Measurements from ENCODE around the gene RPS28.
A peak's percentile ranks its signal among the peaks of the same experiment; 100 is the strongest.

RPS28 gene

GRCh38 chr19:8319807-8320520 lies 1.3 kb upstream of the RPS28 start:
- no peak for DNase-seq

GRCh38 chr19:8320564-8321066 lies 681 bp upstream of the RPS28 start:
- DNase-seq, result peak in 3 of 56 donors; percentile 34 to 51 (median 49)

DNA sequence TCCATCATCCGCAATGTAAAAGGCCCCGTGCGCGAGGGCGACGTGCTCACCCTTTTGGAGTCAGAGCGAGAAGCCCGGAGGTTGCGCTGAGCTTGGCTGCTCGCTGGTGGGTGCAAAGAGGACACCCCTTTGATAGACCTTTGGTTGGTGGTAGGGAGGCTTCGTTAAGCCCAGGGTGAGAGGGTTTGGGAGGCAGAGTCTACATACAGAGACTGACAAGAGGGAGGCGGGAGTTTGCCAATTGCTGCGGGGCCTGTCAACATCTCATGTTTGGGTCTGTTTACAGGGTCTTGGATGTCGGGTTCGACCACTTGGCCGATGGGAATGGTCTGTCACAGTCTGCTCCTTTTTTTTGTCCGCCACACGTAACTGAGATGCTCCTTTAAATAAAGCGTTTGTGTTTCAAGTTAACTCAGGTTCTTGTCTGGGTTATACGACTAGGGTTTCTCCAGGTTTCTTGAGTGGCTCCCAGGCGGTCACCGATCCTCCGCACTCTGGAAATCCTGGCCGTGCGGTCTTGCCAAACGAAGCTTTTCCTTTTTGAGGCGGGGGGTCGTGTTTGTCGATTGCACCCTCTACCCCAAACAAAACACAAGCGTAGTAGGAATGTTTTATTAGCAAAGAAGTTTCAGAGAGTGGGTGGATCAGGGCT lies 816 bp downstream of the RPS28 start:
- no peak for DNase-seq

DNA sequence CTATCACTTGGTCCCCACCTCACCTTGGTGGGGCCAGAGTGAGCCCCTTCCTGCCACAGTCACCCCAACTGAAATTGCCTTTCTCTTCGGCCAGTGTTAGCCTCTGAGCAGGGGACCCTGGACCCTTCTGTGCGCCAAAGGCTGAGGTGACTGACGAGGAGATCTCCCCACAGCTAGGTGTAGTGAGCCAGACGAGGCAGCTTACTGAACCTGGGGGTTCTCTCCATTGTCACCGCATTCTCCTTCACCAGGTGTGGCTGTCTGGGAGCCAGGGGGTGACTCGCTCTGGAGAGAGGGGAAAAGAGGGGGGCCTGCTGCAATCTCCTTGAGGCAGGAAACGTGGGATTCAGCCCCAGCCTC lies 1.3 kb downstream of the RPS28 start:
- no peak for DNase-seq

GRCh38 chr19:8323781-8324185 lies 2.5 kb downstream of the RPS28 start:
- DNase-seq, result no peak

DNA sequence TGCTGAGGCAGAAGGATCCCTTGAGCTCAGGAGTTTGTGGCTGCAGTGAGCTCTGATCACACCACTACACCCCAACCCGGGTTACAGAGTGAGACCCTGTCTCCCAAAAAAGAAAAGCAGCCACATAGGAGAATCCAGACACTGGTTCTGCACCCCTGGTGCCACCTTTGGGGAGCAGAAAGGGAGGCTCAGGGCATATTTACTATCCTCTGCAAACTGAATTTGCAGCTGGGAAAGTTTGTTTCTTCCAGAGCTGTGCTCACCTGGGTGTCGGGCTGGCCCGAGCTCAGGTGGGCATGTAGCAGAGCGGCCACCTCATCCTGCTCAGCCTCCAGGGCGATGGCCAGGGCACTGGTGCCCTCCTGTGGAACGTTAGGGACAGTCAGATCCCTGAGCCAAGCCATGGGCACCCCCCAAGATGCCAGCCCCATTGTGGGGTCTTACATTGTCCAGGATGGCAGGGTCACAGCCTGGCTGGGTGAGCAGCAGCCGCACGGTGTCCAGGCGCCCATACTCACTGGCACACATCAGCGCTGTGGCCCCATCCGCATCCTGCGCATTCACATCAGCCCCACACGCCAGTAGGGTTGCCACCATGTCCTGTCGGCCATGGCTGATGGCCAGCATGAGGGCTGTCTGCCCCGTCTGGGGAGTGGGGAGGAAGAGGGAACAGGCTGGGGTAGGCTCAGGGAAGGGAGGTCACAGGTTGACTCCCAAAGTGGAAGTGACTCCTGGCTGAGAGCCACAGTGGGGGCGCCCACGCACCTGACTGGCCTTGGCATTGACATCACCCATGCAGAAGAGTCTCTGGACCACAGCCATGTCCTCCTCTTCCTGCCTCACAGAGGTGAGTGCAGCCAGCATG lies 3.1 kb downstream of the RPS28 start:
- no peak for DNase-seq

- no peak for DNase-seq
Measured at GRCh38 chr19:8325454-8325853, 4.2 kb downstream of the RPS28 start.

GRCh38 chr19:8329996-8330395 lies 8.7 kb downstream of the RPS28 start:
- no peak for DNase-seq

DNA sequence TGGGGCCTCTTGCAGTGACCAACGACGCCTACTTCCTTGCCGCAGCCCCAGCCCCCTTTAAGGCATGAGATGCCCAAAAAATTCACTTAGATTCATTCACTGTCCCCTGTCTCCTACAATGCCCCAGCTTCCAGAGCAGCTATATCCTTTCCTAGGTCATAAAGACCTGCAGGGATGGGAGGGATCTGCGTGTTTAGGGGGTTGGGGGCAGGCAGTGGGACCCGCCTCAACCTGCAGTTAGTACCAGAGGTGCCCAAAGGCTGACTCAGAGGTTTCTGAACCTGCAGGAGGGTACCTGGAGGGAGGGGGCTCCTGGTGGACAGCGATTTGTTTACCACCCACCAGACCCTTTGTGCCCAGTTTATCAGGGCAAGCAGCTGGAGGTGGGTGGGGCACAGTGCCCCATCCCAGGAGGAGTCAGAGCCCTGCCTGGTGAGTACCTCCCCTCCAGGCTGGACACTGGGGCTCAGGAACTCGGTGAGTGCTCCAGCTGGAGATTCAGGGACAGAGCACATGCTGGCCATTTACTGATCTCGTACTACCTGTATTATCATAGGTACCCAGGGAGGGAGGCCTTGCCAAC lies 10.1 kb downstream of the RPS28 start:
- DNase-seq, result no peak

- DNase-seq, result no peak
Measured at GRCh38 chr19:8332976-8333766, 11.9 kb downstream of the RPS28 start.

DNA sequence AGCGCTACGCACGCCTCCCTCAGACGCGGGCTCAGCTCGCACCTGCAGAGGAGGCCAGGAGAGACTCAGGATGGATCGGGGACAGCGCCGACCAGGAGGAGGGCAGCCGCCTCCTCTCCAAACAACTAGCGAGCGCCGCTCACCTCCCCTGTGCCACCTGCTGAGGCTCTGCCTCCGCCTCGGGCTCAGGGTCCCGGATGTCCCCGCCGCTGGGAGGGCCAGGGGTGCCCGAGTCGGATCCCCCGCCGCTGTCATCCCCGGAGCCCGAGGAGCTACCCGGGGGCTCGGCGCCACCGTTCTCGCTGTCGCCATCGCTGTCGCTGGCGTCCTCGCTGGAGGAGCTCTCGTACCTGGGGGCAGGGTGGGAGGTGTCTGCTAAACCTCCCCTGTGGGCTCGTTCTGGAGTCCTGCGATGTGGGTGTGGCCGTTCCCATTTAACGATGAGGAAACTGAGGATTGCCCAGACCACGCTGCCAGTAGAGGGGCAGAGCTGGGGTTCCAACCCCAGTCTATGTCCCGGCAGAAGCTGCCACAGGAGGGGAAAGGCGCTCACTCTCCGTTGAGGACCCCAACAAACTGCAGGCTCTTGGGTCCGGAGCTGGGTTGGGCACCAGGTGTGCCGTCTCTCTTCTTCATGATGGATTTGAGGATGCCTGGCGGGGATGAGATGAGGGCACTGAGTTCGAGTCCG lies 12.6 kb downstream of the RPS28 start:
- DNase-seq, result no peak

DNA sequence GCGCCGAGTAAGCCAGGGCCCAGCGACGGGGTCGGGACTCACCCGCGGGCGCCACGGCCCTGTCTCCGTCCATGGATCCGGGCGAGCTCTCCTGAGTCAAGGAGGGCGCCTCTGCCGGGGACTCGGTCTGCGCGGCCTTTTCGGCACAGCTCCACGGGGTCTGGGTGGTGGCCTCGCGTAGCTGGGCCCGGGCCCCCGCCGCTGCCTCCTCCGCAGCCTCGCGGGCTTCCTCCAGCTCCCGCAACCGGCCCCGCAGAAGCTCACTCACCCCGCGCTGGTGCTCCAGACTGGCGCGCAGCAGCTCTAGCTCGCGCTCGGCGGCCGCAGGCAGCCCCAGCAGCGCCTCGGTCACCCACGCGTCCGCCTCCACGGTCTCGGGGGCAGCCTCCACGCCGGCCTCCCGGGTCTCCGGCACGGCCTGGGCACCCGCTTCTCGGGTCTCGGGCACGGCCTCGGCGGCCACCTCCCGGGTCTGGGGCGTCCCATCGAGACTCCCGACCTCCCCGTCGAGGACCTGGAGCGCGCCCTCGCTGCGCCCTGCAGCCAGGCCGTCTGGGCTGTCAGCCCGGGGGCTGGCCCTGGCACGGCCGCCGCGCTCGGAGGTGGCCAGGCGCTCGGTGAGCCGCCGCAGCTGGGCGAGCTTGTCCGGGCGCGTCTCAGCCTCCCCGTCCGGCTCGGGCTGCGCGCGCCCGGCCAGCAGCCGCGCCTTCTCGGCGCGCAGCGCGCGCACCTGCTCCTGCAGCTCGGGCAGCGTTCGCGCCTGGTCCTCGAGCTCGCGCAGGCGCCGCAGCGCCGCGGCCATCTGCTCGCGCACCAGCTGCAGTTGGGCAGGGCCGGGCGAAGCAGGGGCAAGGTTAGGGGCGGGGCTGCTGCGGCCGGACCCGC lies 13.4 kb downstream of the RPS28 start:
- DNase-seq, result peak in 8 of 56 donors; percentile 6 to 52 (median 10)

GRCh38 chr19:8335343-8336071 lies 14.2 kb downstream of the RPS28 start:
- DNase-seq, result no peak

DNA sequence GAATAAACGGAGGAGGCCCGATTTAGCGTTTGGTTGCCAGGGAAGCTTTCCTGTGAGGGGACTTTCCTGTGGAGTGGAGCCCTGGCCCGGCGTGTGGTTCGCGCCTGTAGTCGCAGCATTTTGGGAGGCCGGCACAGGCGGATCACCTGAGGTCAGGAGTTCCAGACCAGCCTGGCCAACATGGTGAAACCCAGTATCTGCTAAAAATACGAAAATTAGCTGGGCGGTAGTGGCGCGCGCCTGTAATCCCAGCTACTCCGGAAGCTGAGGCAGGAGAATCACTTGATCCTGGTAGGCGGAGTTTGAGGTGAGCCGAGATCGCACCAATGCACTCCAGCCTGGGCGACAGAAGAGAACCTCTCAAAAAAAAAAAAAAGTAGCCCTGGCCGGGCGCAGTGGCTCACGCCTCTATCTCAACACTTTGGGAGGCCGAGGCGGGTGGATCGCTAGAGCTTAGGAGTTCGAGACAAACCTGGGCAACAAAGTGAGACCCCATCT lies 14.8 kb downstream of the RPS28 start:
- DNase-seq, result no peak

DNA sequence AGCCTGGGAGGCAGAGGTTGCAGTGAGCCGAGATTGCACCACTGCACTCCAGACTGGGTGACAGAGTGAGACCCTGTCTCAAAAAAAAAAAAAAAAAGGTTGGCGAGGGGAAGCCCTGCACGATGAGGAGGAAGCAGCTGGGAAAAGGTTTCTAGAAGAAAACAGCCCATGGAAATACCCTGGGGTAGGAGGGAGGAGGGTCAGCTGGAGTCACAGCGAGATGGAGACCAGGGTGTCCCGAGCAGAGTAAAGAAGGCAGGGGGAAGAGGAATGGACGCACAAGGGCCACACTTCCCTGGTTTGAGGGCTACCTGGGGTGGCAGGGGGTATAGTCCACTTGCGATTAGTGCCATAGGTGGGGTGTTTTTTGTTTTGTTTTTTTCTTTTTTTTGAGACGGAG lies 15.4 kb downstream of the RPS28 start:
- no peak for DNase-seq

- no peak for DNase-seq
Measured at GRCh38 chr19:8337728-8338127, 16.4 kb downstream of the RPS28 start.

DNA sequence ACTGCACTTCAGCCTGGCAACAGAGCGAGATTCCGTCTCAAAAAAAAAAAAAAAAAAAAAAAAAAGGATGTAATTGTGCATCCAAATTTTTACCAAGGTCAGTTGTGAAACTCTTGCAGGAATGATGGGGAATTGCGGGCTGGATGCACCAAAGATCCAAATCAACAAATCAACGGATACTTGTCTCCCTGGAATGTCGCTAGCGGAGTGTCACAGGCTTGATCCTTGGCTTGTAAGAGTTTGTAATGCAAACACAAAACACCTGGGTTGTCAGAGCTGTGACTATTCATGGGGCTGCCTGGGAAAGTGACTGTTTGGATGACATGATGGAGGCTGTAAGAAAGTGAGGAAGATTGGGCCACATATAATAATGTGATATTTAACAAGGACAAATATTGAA lies 17.5 kb downstream of the RPS28 start:
- DNase-seq, result no peak
